ENCODE data around the gene TOR1A. TPM values are rescaled to one million over a fixed set of nuclear protein-coding genes. Genes with fewer than 3 reads are reported as not detected.
A peak's percentile ranks its signal among the peaks of the same experiment; 100 is the strongest.

The TOR1A gene
- total RNA-seq, 1 experiment from 2014 or later: 24.4 TPM

DNA sequence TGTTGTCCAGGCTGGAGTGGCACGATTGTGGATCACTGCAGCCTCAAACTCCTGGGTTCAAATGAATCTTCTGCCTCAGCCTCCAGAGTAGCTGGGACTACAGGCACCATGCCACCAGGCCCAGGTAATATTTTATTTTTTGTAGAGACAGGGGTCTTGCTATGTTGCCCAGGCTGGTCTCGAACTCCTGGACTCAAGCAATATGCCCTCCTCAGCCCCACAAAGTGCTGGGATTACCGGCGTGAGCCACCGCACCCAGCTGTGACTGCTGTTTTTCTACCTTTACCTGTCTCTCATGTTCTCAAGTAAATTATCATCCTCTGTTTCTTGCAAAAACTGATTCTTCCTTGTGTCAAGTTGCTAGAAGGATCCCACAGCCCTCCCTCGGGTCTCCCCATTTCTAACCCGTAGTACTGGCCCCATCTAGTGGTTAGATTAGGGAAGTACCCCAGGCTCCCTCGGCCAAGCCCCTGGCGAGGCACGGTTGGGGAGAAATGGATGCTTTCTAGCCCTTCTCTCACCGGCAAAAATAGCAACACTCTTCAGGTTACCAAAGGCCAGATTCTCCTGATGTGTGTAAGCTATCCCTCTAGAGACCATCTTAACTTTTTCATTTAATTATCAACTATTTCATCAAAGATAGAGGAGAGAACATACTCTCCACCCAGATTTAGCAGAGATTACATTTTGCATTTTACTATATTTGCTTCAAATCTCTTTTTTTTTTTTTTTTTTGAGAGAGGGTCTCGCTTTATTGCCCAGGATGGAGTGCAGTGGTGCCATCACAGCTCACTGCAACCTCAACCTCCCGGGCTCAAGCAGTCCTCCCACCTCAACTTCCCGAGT lies 40.2 kb downstream of the TOR1A start:
- Histone ChIP-seq H4K20me1 (ENCODE audit: insufficient read depth) (no peaks in the 10 kb centered on the region), H3K27ac (ENCODE audit: low read depth, low read length) (no peak overlapping the region), H3K27me3 (ENCODE audit: insufficient read depth, low read length) (no peaks in the 10 kb centered on the region), H3K9me3 (ENCODE audit: control insufficient read depth in 1 of 2, insufficient read depth in 1 of 2, low read depth in 1 of 2, low read length in 2 of 2) (no peaks in the 10 kb centered on the region), H2AFZ (ENCODE audit: low read depth, low read length, poor library complexity, severe bottlenecking) (peak overlapping the region; percentile 83), H3K36me3 (ENCODE audit: control insufficient read depth in 1 of 2, insufficient read depth in 2 of 2, low read length in 2 of 2) (no peaks in the 10 kb centered on the region), H3K4me3 (replicated peaks in 1 of 2; ENCODE audit: low read depth in 1 of 2, low read length in 2 of 2) (no peak overlapping the region), H3K4me1 (ENCODE audit: control insufficient read depth in 1 of 2, insufficient read depth in 2 of 2, low read length in 2 of 2) (peaks cover 4 to 7% of the 10 kb centered on the region in 2 experiments; a peak in 3 of 4 replicates), H3K79me2 (ENCODE audit: insufficient read depth, low read length) (no peaks in the 10 kb centered on the region), H3K9me2 (ENCODE audit: insufficient read depth) (no peaks in the 10 kb centered on the region), H3K9ac (ENCODE audit: low read length) (no peak overlapping the region), H3K4me2 (ENCODE audit: low read length) (peak overlapping the region; percentile 41)
- no peak for TF ChIP-seq EZH2 (IDR thresholded peaks at IDR 0.05)
- no peak for TF ChIP-seq EZH2phosphoT487 (IDR thresholded peaks at IDR 0.05; ENCODE audit: borderline replicate concordance)
- no peak for TF ChIP-seq ZFX (IDR thresholded peaks at IDR 0.05)
- TF ChIP-seq, protein P1, sequence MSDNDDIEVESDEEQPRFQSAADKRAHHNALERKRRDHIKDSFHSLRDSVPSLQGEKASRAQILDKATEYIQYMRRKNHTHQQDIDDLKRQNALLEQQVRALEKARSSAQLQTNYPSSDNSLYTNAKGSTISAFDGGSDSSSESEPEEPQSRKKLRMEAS (IDR thresholded peaks at IDR 0.05): no peak
- TF ChIP-seq, protein P2, sequence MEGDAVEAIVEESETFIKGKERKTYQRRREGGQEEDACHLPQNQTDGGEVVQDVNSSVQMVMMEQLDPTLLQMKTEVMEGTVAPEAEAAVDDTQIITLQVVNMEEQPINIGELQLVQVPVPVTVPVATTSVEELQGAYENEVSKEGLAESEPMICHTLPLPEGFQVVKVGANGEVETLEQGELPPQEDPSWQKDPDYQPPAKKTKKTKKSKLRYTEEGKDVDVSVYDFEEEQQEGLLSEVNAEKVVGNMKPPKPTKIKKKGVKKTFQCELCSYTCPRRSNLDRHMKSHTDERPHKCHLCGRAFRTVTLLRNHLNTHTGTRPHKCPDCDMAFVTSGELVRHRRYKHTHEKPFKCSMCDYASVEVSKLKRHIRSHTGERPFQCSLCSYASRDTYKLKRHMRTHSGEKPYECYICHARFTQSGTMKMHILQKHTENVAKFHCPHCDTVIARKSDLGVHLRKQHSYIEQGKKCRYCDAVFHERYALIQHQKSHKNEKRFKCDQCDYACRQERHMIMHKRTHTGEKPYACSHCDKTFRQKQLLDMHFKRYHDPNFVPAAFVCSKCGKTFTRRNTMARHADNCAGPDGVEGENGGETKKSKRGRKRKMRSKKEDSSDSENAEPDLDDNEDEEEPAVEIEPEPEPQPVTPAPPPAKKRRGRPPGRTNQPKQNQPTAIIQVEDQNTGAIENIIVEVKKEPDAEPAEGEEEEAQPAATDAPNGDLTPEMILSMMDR (IDR thresholded peaks at IDR 0.05 in 2 of 3, conservative IDR thresholded peaks at IDR 0.05 in 1 of 3; ENCODE audit: borderline replicate concordance in 1 of 3, insufficient read depth in 1 of 3, low read depth in 2 of 3, low read length in 2 of 3): peak in 2 of 3 experiments; percentile 91 to 95; a peak in 4 of 6 replicates
- intact Hi-C loops (cut with micrococcal nuclease): loop anchor here (1.0 to 2.0 kb wide), 4 partner anchors 46 to 653 kb away; partner anchors contain the start of gene ASB6
- BruUV-seq (replicated peaks): no TSS peak
- CTCF ChIA-PET: interaction anchor here (0.8 to 3.7 kb wide), 5 partner anchors 45 to 653 kb away, joined by 3 to 33 read pairs (median 7); no protein-coding TSS in a partner anchor
- RAD21 ChIA-PET (ENCODE audit: low non-redundant PET in 1 of 2, low total read pairs in 2 of 2, uncharacterized antibody in 2 of 2, unreplicated experiment in 2 of 2): interaction anchor here (0.7 to 1.7 kb wide), 3 partner anchors 46 to 145 kb away, joined by 3 to 8 read pairs (median 4); no protein-coding TSS in a partner anchor
- DNase-seq (ENCODE audit: low read depth, low spot score) (peak; percentile 68), ATAC-seq (peak; percentile 98)
- POLR2A ChIA-PET: no interaction called here
